ENCODE results near the gene GRK5. TPM values are rescaled to one million over a fixed set of nuclear protein-coding genes. Genes with fewer than 3 reads are reported as not detected.

GRK5 gene
- total RNA-seq, 2 experiments from 2014 or later, result 23.2 to 29.5 TPM

- Mint-ChIP-seq H3K4me1 (peaks cover 24% of the 10 kb centered on the region), H3K27me3 (peaks cover 2% of the 10 kb centered on the region), H3K9me3 (ENCODE audit: low read depth) (no peaks in the 10 kb centered on the region), H3K27ac (no peak overlapping the region), H3K4me3 (no peak overlapping the region), H3K36me3 (no peaks in the 10 kb centered on the region)
- CTCF ChIA-PET, result interaction anchor here (0.6 to 2.8 kb wide), 7 partner anchors 111 to 286 kb away, joined by 3 to 18 read pairs (median 5); no protein-coding TSS in a partner anchor
- DNase-seq (no peak), ATAC-seq (no peak)
Observed at GRCh38 chr10:119203006-119203405, 4.4 kb upstream of the GRK5 start.

- H3K9me3 Mint-ChIP-seq (ENCODE audit: low read depth), result no peaks in the 10 kb centered on the region
- H3K36me3 Mint-ChIP-seq, result no peaks in the 10 kb centered on the region
- ATAC-seq (peak; percentile 18), DNase-seq (peak; percentile 82)
- peak overlapping the region; percentile 97 for H3K27ac Mint-ChIP-seq
- H3K27me3 Mint-ChIP-seq, result no peaks in the 10 kb centered on the region
- CTCF ChIA-PET, result interaction anchor here (0.7 to 5.8 kb wide), 38 partner anchors 8 to 391 kb away, joined by 3 to 114 read pairs (median 5); partner anchors contain the start of genes PRDX3, RGS10, SFXN4 and TIAL1
- peak overlapping the region; percentile 82 for H3K4me3 Mint-ChIP-seq
- H3K4me1 Mint-ChIP-seq, result peaks cover 32% of the 10 kb centered on the region
Observed at GRCh38 chr10:119205894-119206602, 1.3 kb upstream of the GRK5 start.

GRCh38 chr10:119206603-119207365 lies 587 bp upstream of the GRK5 start:
- Mint-ChIP-seq H3K36me3 (no peaks in the 10 kb centered on the region), H3K27ac (peak overlapping the region; percentile 97), H3K4me3 (peak overlapping the region; percentile 82), H3K4me1 (peaks cover 39% of the 10 kb centered on the region), H3K9me3 (ENCODE audit: low read depth) (no peaks in the 10 kb centered on the region), H3K27me3 (no peaks in the 10 kb centered on the region)
- ATAC-seq, result peak; percentile 47
- CTCF ChIA-PET, result interaction anchor here (0.7 to 5.8 kb wide), 45 partner anchors 9 to 390 kb away, joined by 3 to 114 read pairs (median 4); partner anchors contain the start of genes PRDX3, RGS10, SFXN4 and TIAL1
- DNase-seq, result peak; percentile 73

- DNase-seq (peak; percentile 68), ATAC-seq (peak; percentile 20)
- no peaks in the 10 kb centered on the region for H3K27me3 Mint-ChIP-seq
- H3K9me3 Mint-ChIP-seq (ENCODE audit: low read depth), result no peaks in the 10 kb centered on the region
- H3K36me3 Mint-ChIP-seq, result peaks cover 3% of the 10 kb centered on the region
- H3K4me1 Mint-ChIP-seq, result peaks cover 51% of the 10 kb centered on the region
- CTCF ChIA-PET, result interaction anchor here (0.8 to 5.8 kb wide), 27 partner anchors 9 to 335 kb away, joined by 3 to 114 read pairs (median 8); partner anchors contain the start of genes RGS10 and SFXN4
- H3K4me3 Mint-ChIP-seq, result peak overlapping the region; percentile 89
- H3K27ac Mint-ChIP-seq, result peak overlapping the region; percentile 84
Observed at GRCh38 chr10:119207713-119208552, 562 bp downstream of the GRK5 start.

GRCh38 chr10:119208553-119208940 lies 1.2 kb downstream of the GRK5 start:
- CTCF ChIA-PET, result interaction anchor here (0.8 to 5.8 kb wide), 14 partner anchors 10 to 309 kb away, joined by 3 to 114 read pairs (median 7); partner anchors contain the start of gene SFXN4
- no peak for ATAC-seq
- Mint-ChIP-seq H3K9me3 (ENCODE audit: low read depth) (no peaks in the 10 kb centered on the region), H3K4me1 (peaks cover 54% of the 10 kb centered on the region), H3K4me3 (peak overlapping the region; percentile 89), H3K36me3 (peaks cover 3% of the 10 kb centered on the region), H3K27me3 (no peaks in the 10 kb centered on the region), H3K27ac (peak overlapping the region; percentile 84)
- DNase-seq, result no peak

GRCh38 chr10:119209035-119209735 lies 1.8 kb downstream of the GRK5 start:
- ATAC-seq (no peak), DNase-seq (peak; percentile 73)
- Mint-ChIP-seq H3K27me3 (no peaks in the 10 kb centered on the region), H3K9me3 (ENCODE audit: low read depth) (no peaks in the 10 kb centered on the region), H3K4me1 (peaks cover 60% of the 10 kb centered on the region), H3K36me3 (peaks cover 3% of the 10 kb centered on the region), H3K4me3 (peak overlapping the region; percentile 89), H3K27ac (peak overlapping the region; percentile 84)
- CTCF ChIA-PET, result interaction anchor here (0.6 to 5.8 kb wide), 28 partner anchors 8 to 308 kb away, joined by 3 to 114 read pairs (median 5); partner anchors contain the start of gene SFXN4

- ATAC-seq (no peak), DNase-seq (no peak)
- Mint-ChIP-seq H3K4me3 (peak overlapping the region; percentile 89), H3K4me1 (peaks cover 58% of the 10 kb centered on the region), H3K36me3 (peaks cover 6% of the 10 kb centered on the region), H3K27me3 (no peaks in the 10 kb centered on the region), H3K27ac (peak overlapping the region; percentile 84), H3K9me3 (ENCODE audit: low read depth) (no peaks in the 10 kb centered on the region)
- CTCF ChIA-PET, result interaction anchor here (0.8 to 5.8 kb wide), 28 partner anchors 8 to 331 kb away, joined by 3 to 114 read pairs (median 4); partner anchors contain the start of gene SFXN4
Observed at GRCh38 chr10:119209736-119210355, 2.5 kb downstream of the GRK5 start.

- peak overlapping the region; percentile 91 for H3K27ac Mint-ChIP-seq
- no peaks in the 10 kb centered on the region for H3K9me3 Mint-ChIP-seq (ENCODE audit: low read depth)
- peaks cover 58% of the 10 kb centered on the region for H3K4me1 Mint-ChIP-seq
- DNase-seq (no peak), ATAC-seq (no peak)
- H3K36me3 Mint-ChIP-seq, result peaks cover 6% of the 10 kb centered on the region
- no peaks in the 10 kb centered on the region for H3K27me3 Mint-ChIP-seq
- CTCF ChIA-PET, result interaction anchor here (0.8 to 5.8 kb wide), 15 partner anchors 9 to 332 kb away, joined by 3 to 114 read pairs (median 5); partner anchors contain the start of gene RGS10
- H3K4me3 Mint-ChIP-seq, result no peak overlapping the region
Observed at GRCh38 chr10:119210633-119211032, 3.3 kb downstream of the GRK5 start.

GRCh38 chr10:119211176-119211575 lies 3.8 kb downstream of the GRK5 start:
- H3K36me3 Mint-ChIP-seq, result peaks cover 6% of the 10 kb centered on the region
- ATAC-seq (no peak), DNase-seq (no peak)
- H3K27me3 Mint-ChIP-seq, result no peaks in the 10 kb centered on the region
- H3K4me3 Mint-ChIP-seq, result peak overlapping the region; percentile 69
- CTCF ChIA-PET, result interaction anchor here (0.6 to 3.4 kb wide), 12 partner anchors 9 to 332 kb away, joined by 3 to 16 read pairs (median 4); partner anchors contain the start of gene RGS10
- peak overlapping the region; percentile 91 for H3K27ac Mint-ChIP-seq
- no peaks in the 10 kb centered on the region for H3K9me3 Mint-ChIP-seq (ENCODE audit: low read depth)
- peaks cover 53% of the 10 kb centered on the region for H3K4me1 Mint-ChIP-seq

- CTCF ChIA-PET, result interaction anchor here (0.6 to 3.4 kb wide), 16 partner anchors 9 to 331 kb away, joined by 3 to 16 read pairs (median 4); partner anchors contain the start of gene RGS10
- DNase-seq, result peak; percentile 45
- H3K4me3 Mint-ChIP-seq, result peak overlapping the region; percentile 69
Observed at GRCh38 chr10:119211625-119212441, 4.5 kb downstream of the GRK5 start.

GRCh38 chr10:119215371-119215770 lies 8.0 kb downstream of the GRK5 start:
- no peaks in the 10 kb centered on the region for H3K27me3 Mint-ChIP-seq
- ATAC-seq, result no peak
- DNase-seq, result no peak
- peaks cover 6% of the 10 kb centered on the region for H3K36me3 Mint-ChIP-seq
- no peak overlapping the region for H3K4me3 Mint-ChIP-seq
- CTCF ChIA-PET, result interaction anchor here (1.4 kb wide), 1 partner anchor 201 kb away, joined by 3 read pairs; no protein-coding TSS in a partner anchor
- peaks cover 38% of the 10 kb centered on the region for H3K4me1 Mint-ChIP-seq
- no peaks in the 10 kb centered on the region for H3K9me3 Mint-ChIP-seq (ENCODE audit: low read depth)
- no peak overlapping the region for H3K27ac Mint-ChIP-seq

More at GRCh38 chr10:119211625-119212441, 4.5 kb downstream of the GRK5 start:
- H3K27ac Mint-ChIP-seq, result peak overlapping the region; percentile 91
- no peaks in the 10 kb centered on the region for H3K9me3 Mint-ChIP-seq (ENCODE audit: low read depth)
- peaks cover 6% of the 10 kb centered on the region for H3K36me3 Mint-ChIP-seq
- no peak for ATAC-seq
- H3K27me3 Mint-ChIP-seq, result no peaks in the 10 kb centered on the region
- H3K4me1 Mint-ChIP-seq, result peaks cover 48% of the 10 kb centered on the region

Measured in activated CD8-positive, alpha-beta memory T cell treated with anti-CD3 and anti-CD28 coated beads, Interleukin-2, amount 10 ng/mL, durations not matched to agents 7 days and 5 days (primary cell).